K562 (cell line): ENCODE results near the gene MOCS3. TPM values are rescaled to one million over a fixed set of nuclear protein-coding genes. Genes with fewer than 3 reads are reported as not detected.
A peak's percentile ranks its signal among the peaks of the same experiment; 100 is the strongest.

Experiments used
- ATAC-seq: fragments of 200-7000 bp; cut with Tn5 transposase; 3 replicates; pipeline ENCODE4 v1.9.1; 2020; ENCODE audit warnings: moderate library complexity
- BruUV-seq: library from RNA; stranded (reverse); fragments of 400-500 nt; replicated peaks from 2 replicates; lab custom pipeline; 2021; lab: Mats Ljungman, UMichigan
- CTCF ChIA-PET: fragments of 300-600 bp; formaldehyde crosslinking; extraction: SDS; loops from one replicate; lab custom pipeline; 2021; ENCODE audit warnings: low intra/inter-chr PET ratio; lab: Yijun Ruan, JAX
- POLR2A ChIA-PET: fragments of 300-600, 350-650 bp; sonication (Branson Sonifier 250); formaldehyde crosslinking; extraction: SDS; loops from one replicate; lab custom pipeline; 2021; ENCODE audit warnings: antibody characterized with exemption, inconsistent platforms; lab: Yijun Ruan, JAX
- DNase-seq, 4 experiments: peaks; one replicate each; pipeline versions ENCODE4 v3.0.0 to v3.0.0-alpha.2; 2011 to 2018; ENCODE audit warnings: low spot score in 3 of 4, mixed read lengths in 3 of 4; ENCODE audit errors: extremely low read depth in 1 of 4
- FAIRE-seq: peaks from 2 replicates; lab custom pipeline; 2011; peaks lifted over from hg19 to GRCh38; lab: Jason Lieb, UNC
- H2AFZ ChIP-seq: 2 replicates; pipeline ENCODE4 v1.6.0; 2011; ENCODE audit warnings: low read depth, low read length, control low read depth, inconsistent platforms
- H3K27ac ChIP-seq: fragments of 200-600 bp; 3 replicates; pipeline ENCODE4 v1.8.0; 2011; ENCODE audit warnings: low read depth, mild to moderate bottlenecking, control low read depth, inconsistent platforms, low read length, moderate library complexity, mixed read lengths; ENCODE audit errors: extremely low read depth
- H3K27me3 ChIP-seq, 2 experiments: fragments of 300-600 bp in 1 of 2; 2 replicates in 1 of 2; 3 replicates in 1 of 2; pipeline versions ENCODE4 v1.6.0 to v1.8.0; 2011; ENCODE audit warnings: inconsistent platforms in 2 of 2, low read length in 2 of 2, mild to moderate bottlenecking in 1 of 2, mixed read lengths in 1 of 2, moderate library complexity in 1 of 2; ENCODE audit not compliant: control insufficient read depth in 2 of 2, insufficient read depth in 2 of 2
- H3K36me3 ChIP-seq: fragments of 300-600 bp; 3 replicates; pipeline ENCODE4 v1.8.0; 2011; ENCODE audit warnings: mild to moderate bottlenecking, low read length, inconsistent platforms; ENCODE audit not compliant: control insufficient read depth, insufficient read depth
- H3K4me1 ChIP-seq, 2 experiments: fragments of 200-600 bp in 1 of 2; replicated peaks in 1 of 2; 2 replicates in 1 of 2; 3 replicates in 1 of 2; pipeline versions ENCODE4 v1.5.1 to v1.8.0; 2011; ENCODE audit warnings: inconsistent platforms in 2 of 2, low read length in 2 of 2, mild to moderate bottlenecking in 1 of 2, mixed read lengths in 1 of 2, moderate library complexity in 1 of 2; ENCODE audit not compliant: control insufficient read depth in 2 of 2, insufficient read depth in 2 of 2
- H3K4me2 ChIP-seq: 2 replicates; pipeline ENCODE4 v1.6.1; 2011; ENCODE audit warnings: low read length, control low read depth, inconsistent platforms, mixed read lengths; ENCODE audit not compliant: insufficient read depth
- H3K4me3 ChIP-seq: fragments of 200-600 bp; sonication (generic), shearing (Covaris generic); 2 replicates; pipeline ENCODE4 v1.5.1; 2016; ENCODE audit warnings: control low read depth, inconsistent platforms
- H3K79me2 ChIP-seq: fragments of 200-600 bp; 3 replicates; pipeline ENCODE4 v1.8.0; 2011; ENCODE audit warnings: low read length, inconsistent platforms; ENCODE audit not compliant: control insufficient read depth, insufficient read depth
- H3K9ac ChIP-seq, 2 experiments: 2 replicates each; pipeline versions ENCODE4 v1.6.0 to v1.6.1; 2011; ENCODE audit warnings: low read depth in 2 of 2, low read length in 2 of 2, control low read depth in 1 of 2, inconsistent platforms in 1 of 2, mild to moderate bottlenecking in 1 of 2, mixed read lengths in 1 of 2; ENCODE audit not compliant: insufficient read depth in 1 of 2
- H3K9me1 ChIP-seq: one replicate; pipeline ENCODE4 v1.6.0; 2011; ENCODE audit warnings: inconsistent platforms, mild to moderate bottlenecking, low read length, moderate library complexity; ENCODE audit not compliant: control insufficient read depth, insufficient read depth
- H3K9me3 ChIP-seq: replicated peaks from 2 replicates; pipeline ENCODE4 v1.5.1; 2011; ENCODE audit warnings: low read depth, low read length, inconsistent platforms; ENCODE audit not compliant: control insufficient read depth, insufficient read depth
- H4K20me1 ChIP-seq: replicated peaks from 2 replicates; pipeline ENCODE4 v1.6.1; 2011; ENCODE audit warnings: low read length, inconsistent platforms, mixed read lengths; ENCODE audit not compliant: control insufficient read depth, insufficient read depth
- LCOR ChIP-seq: sonication (generic); formaldehyde crosslinking; IDR thresholded peaks from 2 replicates; pipeline ENCODE4 v1.8.0; 2022; ENCODE audit warnings: mild to moderate bottlenecking, missing genetic modification reagents
- NFYB ChIP-seq: IDR thresholded peaks from 2 replicates; pipeline ENCODE4 v1.6.1; 2011; ENCODE audit warnings: mild to moderate bottlenecking, moderate library complexity; ENCODE audit not compliant: insufficient read length; ENCODE audit errors: extremely low read depth
- NRF1 ChIP-seq, 2 experiments: fragments of 450-650 bp; IDR thresholded peaks in 1 of 2; conservative IDR thresholded peaks in 1 of 2; 2 replicates each; pipeline ENCODE4 v1.6.1; 2014; ENCODE audit warnings: mild to moderate bottlenecking in 2 of 2
- PYGO2 ChIP-seq: fragments of 450-650 bp; IDR thresholded peaks from 2 replicates; pipeline ENCODE4 v1.6.1; 2016; ENCODE audit warnings: mild to moderate bottlenecking, missing genetic modification characterization, moderate library complexity, missing compliant biosample characterization
- RHOXF2B ChIP-seq: fragments of 250-450 bp; sonication (Bioruptor Pico); conservative IDR thresholded peaks from 2 replicates; pipeline ENCODE4 v1.5.1; 2021
- SREBF2 ChIP-seq: sonication (generic); formaldehyde crosslinking; IDR thresholded peaks from 2 replicates; pipeline ENCODE4 v1.4.0; 2020; ENCODE audit warnings: mild to moderate bottlenecking, missing genetic modification reagents
- TCF3 ChIP-seq: sonication (generic); formaldehyde crosslinking; IDR thresholded peaks from 2 replicates; pipeline ENCODE4 v1.4.0; 2020; ENCODE audit warnings: mild to moderate bottlenecking, missing genetic modification reagents
- ZBTB11 ChIP-seq, 3 experiments: fragments of 200-800 bp in 1 of 3; fragments of 250-450 bp in 1 of 3; fragments of 450-650 bp in 1 of 3; sonication (Bioruptor Pico) in 1 of 3; sonication (Bioruptor generic) in 1 of 3; formaldehyde crosslinking in 1 of 3; IDR thresholded peaks; 2 replicates each; pipeline versions ENCODE4 v1.6.1 to v1.8.0; 2016 to 2022; ENCODE audit warnings: mild to moderate bottlenecking in 2 of 3, missing genetic modification characterization in 2 of 3, missing compliant biosample characterization in 1 of 3, moderate library complexity in 1 of 3
- ZNF592 ChIP-seq: fragments of 450-650 bp; IDR thresholded peaks from 2 replicates; pipeline ENCODE4 v1.6.1; 2017; ENCODE audit warnings: antibody characterized with exemption, mild to moderate bottlenecking
- WGBS: fragments of 100-300 bp; shearing (Covaris generic); methylation state at CpG from one replicate; pipeline ENCODE4 v1.1.6; 2016; ENCODE audit warnings: low coverage, mixed read lengths; ENCODE audit not compliant: insufficient coverage; ENCODE audit errors: missing lambda C conversion rate; 5-methylcytosine and 5-hydroxymethylcytosine counted together
- in situ Hi-C: fragments of 300-500 bp; cut with MboI; formaldehyde crosslinking; loops from 4 replicates; pipeline ENCODE4 v1.15.0; 2018; ENCODE audit warnings: inconsistent platforms, mixed read lengths
- intact Hi-C: fragments of 100-400 bp; cut with micrococcal nuclease; formaldehyde crosslinking; loops from 2 replicates; pipeline ENCODE4 v1.14.2; 2022
- polyA plus RNA-seq, 8 experiments: library from polyadenylated mRNA; depleted of rRNA in 4 of 8; stranded (reverse) in 5 of 8; unstranded in 3 of 8; fragments of >200 nt; fragmentation: Nextera tagmentation in 2 of 8; fragmentation: Illumina TruSeq in 1 of 8; extraction: Ambion mirVana in 2 of 8; extraction: Trizol in 1 of 8; gene quantifications; 2 replicates each; pipeline versions ENCODE4 v1.2.1 to v1.2.3, GENCODE V29; 2011 to 2014; ENCODE audit warnings: inconsistent platforms in 1 of 8, missing spikeins in 1 of 8
- total RNA-seq, 7 experiments: library from RNA; depleted of rRNA in 6 of 7; stranded (reverse); fragments of >200 nt in 6 of 7; fragmentation: Illumina TruSeq in 2 of 7; extraction: Trizol in 2 of 7; gene quantifications; 2 replicates each; pipeline versions ENCODE4 v1.2.1 to v1.2.3, GENCODE V29; 2011 to 2021; ENCODE audit warnings: low replicate concordance in 1 of 7

The MOCS3 gene
- total and polyA plus RNA-seq, 9 of the 15 experiments (the other 6 are each of a cell fraction or from before 2014, with no cell fraction given) = 0.70 to 6.2 (median 2.9) TPM

- TF ChIP-seq ZBTB11 (CRISPR knock-in tag; IDR thresholded peaks at IDR 0.05) = no peak
- TF ChIP-seq SREBF2 (CRISPR knock-in tag) = no peak
Measured at GRCh38 chr20:50967586-50967985, 9.0 kb downstream of the MOCS3 start (continued).

GRCh38 chr20:50968289-50968688 lies 9.7 kb downstream of the MOCS3 start:
- CTCF ChIA-PET = no interaction called here
- Histone ChIP-seq H3K9ac (no peak overlapping the region), H3K36me3 (no peaks in the 10 kb centered on the region), H3K9me1 (no peaks in the 10 kb centered on the region), H3K27ac (no peak overlapping the region), H4K20me1 (no peaks in the 10 kb centered on the region), H3K4me1 (no peaks in the 10 kb centered on the region; a peak in 2 of 5 replicates), H3K4me2 (no peak overlapping the region), H3K9me3 (no peaks in the 10 kb centered on the region), H3K4me3 (no peak overlapping the region), H2AFZ (no peak overlapping the region), H3K27me3 (peaks cover 25 to 43% of the 10 kb centered on the region in 2 experiments), H3K79me2 (no peaks in the 10 kb centered on the region)
- in situ Hi-C loops (no loop called here), intact Hi-C loops (no loop called here)
- ATAC-seq (no peak), DNase-seq (no peak), FAIRE-seq (no peak)
- 10% methylated on average over 8 of the region's 9 CpGs for WGBS
- TF ChIP-seq ZNF592 (no peak), LCOR (CRISPR knock-in tag) (no peak), NFYB (no peak), RHOXF2B (CRISPR knock-in tag) (no peak), TCF3 (CRISPR knock-in tag) (no peak), NRF1 (conservative IDR thresholded peaks at IDR 0.05 in 1 of 2, IDR thresholded peaks at IDR 0.05 in 1 of 2) (0 out of 4 replicates have a peak, but pooled peaks of 1 of the 2 experiments have one; percentile 21), PYGO2 (tag) (no peak)
- POLR2A ChIA-PET = interaction anchor here (1.5 kb wide), 1 partner anchor 10 kb away, joined by 11 read pairs; the partner anchor contains the start of genes DPM1 and MOCS3
- BruUV-seq = no TSS peak
